Activated CD4-positive, alpha-beta T cell treated with anti-CD3 and anti-CD28 coated beads, Interleukin-10, Interleukin-2, amounts not matched to agents 100 ng/mL and 50 ng/mL, durations not matched to agents 16 hours and 8 hours (primary cell): Measurements from ENCODE around the gene RANBP3.

ENCODE experiments used
- DNase-seq: peaks from one replicate; pipeline ENCODE4 v3.0.0-alpha.2; 2020

Gene RANBP3

GRCh38 chr19:5943623-5944022 lies 34.3 kb downstream of the RANBP3 start:
- no peak for DNase-seq

GRCh38 chr19:5943045-5943444 lies 34.9 kb downstream of the RANBP3 start:
- DNase-seq, result no peak

GRCh38 chr19:5941673-5942072 lies 36.3 kb downstream of the RANBP3 start:
- no peak for DNase-seq

- no peak for DNase-seq
Observed at GRCh38 chr19:5940260-5941208, 37.4 kb downstream of the RANBP3 start.

GRCh38 chr19:5937550-5937949 lies 40.4 kb downstream of the RANBP3 start:
- DNase-seq, result no peak

- no peak for DNase-seq
Observed at GRCh38 chr19:5936292-5936592, 41.7 kb downstream of the RANBP3 start.

GRCh38 chr19:5935473-5936291 lies 42.3 kb downstream of the RANBP3 start:
- DNase-seq, result no peak

GRCh38 chr19:5934774-5935472 lies 43.0 kb downstream of the RANBP3 start:
- DNase-seq, result no peak

- DNase-seq, result no peak
Observed at GRCh38 chr19:5934069-5934401, 43.9 kb downstream of the RANBP3 start.

- DNase-seq, result no peak
Observed at GRCh38 chr19:5933391-5934068, 44.4 kb downstream of the RANBP3 start.

- DNase-seq, result no peak
Observed at GRCh38 chr19:5932609-5933262, 45.2 kb downstream of the RANBP3 start.

GRCh38 chr19:5932146-5932545 lies 45.8 kb downstream of the RANBP3 start:
- no peak for DNase-seq

GRCh38 chr19:5931251-5931650 lies 46.7 kb downstream of the RANBP3 start:
- no peak for DNase-seq

- DNase-seq, result no peak
Observed at GRCh38 chr19:5929625-5930024, 48.3 kb downstream of the RANBP3 start.

GRCh38 chr19:5929179-5929578 lies 48.8 kb downstream of the RANBP3 start:
- DNase-seq, result no peak

- no peak for DNase-seq
Observed at GRCh38 chr19:5927441-5927821, 50.5 kb downstream of the RANBP3 start.

GRCh38 chr19:5926641-5927440 lies 51.1 kb downstream of the RANBP3 start:
- DNase-seq, result no peak

GRCh38 chr19:5925830-5926427 lies 52.0 kb downstream of the RANBP3 start:
- DNase-seq, result no peak

- no peak for DNase-seq
Observed at GRCh38 chr19:5923356-5923755, 54.6 kb downstream of the RANBP3 start.

- DNase-seq, result no peak
Observed at GRCh38 chr19:5922161-5922545, 55.8 kb downstream of the RANBP3 start.

GRCh38 chr19:5921516-5922160 lies 56.3 kb downstream of the RANBP3 start:
- no peak for DNase-seq
